ENCODE data around the gene MYO18B.

The MYO18B gene

GRCh38 chr22:25797498-25798290, 55.7 kb downstream of the MYO18B start:
- DNase-seq (ENCODE audit: low read depth) = no peak
- TF ChIP-seq MAX (IDR thresholded peaks at IDR 0.05; ENCODE audit: low read depth, low read length) (no peak), CTCF (IDR thresholded peaks at IDR 0.05; ENCODE audit: low read depth, low read length) (no peak), POLR2A (IDR thresholded peaks at IDR 0.05; ENCODE audit: extremely low read depth, insufficient read length) (no peak), MYC (IDR thresholded peaks at IDR 0.05; ENCODE audit: low read depth, low read length) (no peak)

GRCh38 chr22:25800766-25801165, 58.8 kb downstream of the MYO18B start:
- DNase-seq (ENCODE audit: low read depth) = no peak
- no peak overlapping the region for H3K4me3 ChIP-seq (ENCODE audit: low read depth, low read length)
- TF ChIP-seq MYC (IDR thresholded peaks at IDR 0.05; ENCODE audit: low read depth, low read length) = no peak
- no peak for TF ChIP-seq POLR2A (IDR thresholded peaks at IDR 0.05; ENCODE audit: extremely low read depth, insufficient read length)
- TF ChIP-seq CTCF (IDR thresholded peaks at IDR 0.05; ENCODE audit: low read depth, low read length) = no peak
- TF ChIP-seq MAX (IDR thresholded peaks at IDR 0.05; ENCODE audit: low read depth, low read length) = no peak

More at GRCh38 chr22:25797498-25798290, 55.7 kb downstream of the MYO18B start:
- no peak overlapping the region for H3K4me3 ChIP-seq (ENCODE audit: low read depth, low read length)

- DNase-seq (ENCODE audit: low read depth) = no peak
- no peak overlapping the region for H3K4me3 ChIP-seq (ENCODE audit: low read depth, low read length)
- TF ChIP-seq POLR2A (IDR thresholded peaks at IDR 0.05; ENCODE audit: extremely low read depth, insufficient read length) = no peak
- no peak for TF ChIP-seq CTCF (IDR thresholded peaks at IDR 0.05; ENCODE audit: low read depth, low read length)
- TF ChIP-seq MYC (IDR thresholded peaks at IDR 0.05; ENCODE audit: low read depth, low read length) = no peak
- no peak for TF ChIP-seq MAX (IDR thresholded peaks at IDR 0.05; ENCODE audit: low read depth, low read length)
Measured at GRCh38 chr22:25802018-25802417, 60.0 kb downstream of the MYO18B start.

GRCh38 chr22:25804676-25805075, 62.7 kb downstream of the MYO18B start:
- no peak overlapping the region for H3K4me3 ChIP-seq (ENCODE audit: low read depth, low read length)
- DNase-seq (ENCODE audit: low read depth) = no peak
- TF ChIP-seq CTCF (IDR thresholded peaks at IDR 0.05; ENCODE audit: low read depth, low read length) = no peak
- no peak for TF ChIP-seq MAX (IDR thresholded peaks at IDR 0.05; ENCODE audit: low read depth, low read length)
- no peak for TF ChIP-seq MYC (IDR thresholded peaks at IDR 0.05; ENCODE audit: low read depth, low read length)
- TF ChIP-seq POLR2A (IDR thresholded peaks at IDR 0.05; ENCODE audit: extremely low read depth, insufficient read length) = no peak

- TF ChIP-seq MAX (IDR thresholded peaks at IDR 0.05; ENCODE audit: low read depth, low read length) (no peak), CTCF (IDR thresholded peaks at IDR 0.05; ENCODE audit: low read depth, low read length) (no peak), POLR2A (IDR thresholded peaks at IDR 0.05; ENCODE audit: extremely low read depth, insufficient read length) (no peak), MYC (IDR thresholded peaks at IDR 0.05; ENCODE audit: low read depth, low read length) (no peak)
- no peak for DNase-seq (ENCODE audit: low read depth)
- no peak overlapping the region for H3K4me3 ChIP-seq (ENCODE audit: low read depth, low read length)
Measured at GRCh38 chr22:25806579-25806978, 64.6 kb downstream of the MYO18B start.

Data from NB4 (cell line).